Natural killer cell (primary cell): ENCODE results near the gene IL12A. TPM values are rescaled to one million over a fixed set of nuclear protein-coding genes. Genes with fewer than 3 reads are reported as not detected.

Experiments
- ATAC-seq, 3 donors: fragments of 150-1000 bp in 2 of 3; fragments of 200-7000 bp in 1 of 3; cut with Tn5 transposase; 1 replicate in 1 of 3; 2 replicates in 2 of 3; pipeline ENCODE4 v1.10.0; 2021; ENCODE audit warnings: mild to moderate bottlenecking in 2 of 3, moderate library complexity in 2 of 3
- DNase-seq, 2 donors: peaks; one replicate each; pipeline versions ENCODE4 v3.0.0 to v3.0.0-alpha.2; 2013 to 2021; ENCODE audit warnings: mixed read lengths in 1 of 2
- H3K27ac ChIP-seq: one replicate; pipeline ENCODE4 v1.5.1; 2013; ENCODE audit warnings: mild to moderate bottlenecking, low read length
- H3K27me3 ChIP-seq: one replicate; pipeline ENCODE4 v1.6.1; 2013; ENCODE audit warnings: low read length; ENCODE audit not compliant: control insufficient read depth, insufficient read depth
- H3K36me3 ChIP-seq: one replicate; pipeline ENCODE4 v1.6.1; 2013; ENCODE audit warnings: low read length; ENCODE audit not compliant: control insufficient read depth, insufficient read depth
- H3K4me1 ChIP-seq: one replicate; pipeline ENCODE4 v1.6.1; 2013; ENCODE audit warnings: low read length; ENCODE audit not compliant: control insufficient read depth, insufficient read depth
- H3K4me3 ChIP-seq: one replicate; pipeline ENCODE4 v1.5.1; 2013; ENCODE audit warnings: low read length
- H3K9me3 ChIP-seq: one replicate; pipeline ENCODE4 v1.6.1; 2013; ENCODE audit warnings: low read length; ENCODE audit not compliant: control insufficient read depth, insufficient read depth
- H3K27ac Mint-ChIP-seq, 2 donors: one replicate each; pipeline ENCODE4 v1.8.0; 2022; ENCODE audit warnings: mild to moderate bottlenecking in 2 of 2, mixed read lengths in 2 of 2, moderate library complexity in 1 of 2
- H3K27me3 Mint-ChIP-seq, 2 donors: one replicate each; pipeline ENCODE4 v1.8.0; 2022; ENCODE audit warnings: low read depth in 2 of 2, mixed read lengths in 2 of 2
- H3K36me3 Mint-ChIP-seq: one replicate; pipeline ENCODE4 v1.8.0; 2022; ENCODE audit warnings: mixed read lengths
- H3K4me1 Mint-ChIP-seq, 2 donors: one replicate each; pipeline ENCODE4 v1.8.0; 2022; ENCODE audit warnings: mixed read lengths in 2 of 2
- H3K4me3 Mint-ChIP-seq: one replicate; pipeline ENCODE4 v1.8.0; 2022; ENCODE audit warnings: mild to moderate bottlenecking, moderate library complexity, mixed read lengths
- H3K9me3 Mint-ChIP-seq, 2 donors: one replicate each; pipeline ENCODE4 v1.8.0; 2022; ENCODE audit warnings: mixed read lengths in 2 of 2
- CTCF ChIP-seq: fragments of 200-600 bp; IDR thresholded peaks from one replicate; pipeline ENCODE4 v1.8.0; 2022; ENCODE audit warnings: antibody characterized with exemption
- WGBS: methylation state at CpG from one replicate; pipeline ENCODE4 v1.1.7; 2013; ENCODE audit warnings: missing lambda C conversion rate; ENCODE audit not compliant: insufficient coverage; 5-methylcytosine and 5-hydroxymethylcytosine counted together
- intact Hi-C: fragments of 100-400 bp; cut with micrococcal nuclease; formaldehyde crosslinking; loops from one replicate; pipeline ENCODE4 v1.14.2; 2022
- total RNA-seq, 4 donors: library from RNA; stranded (reverse); fragments of 120-200 nt in 1 of 4; gene quantifications; one replicate each; pipeline versions ENCODE4 v1.2.3 to v1.2.4, GENCODE V29; 2013 to 2022

Gene IL12A
- total RNA-seq, 3 donors from 2014 or later (not counting 1 experiment from before 2014, with no cell fraction given): 1.2 to 3.3 (median 2.4) TPM

- intact Hi-C loops: no loop called here
- no peak for TF ChIP-seq CTCF
- Histone ChIP-seq H3K4me1 (peaks cover 16% of the 10 kb centered on the region), H3K36me3 (no peaks in the 10 kb centered on the region), H3K27ac (no peak overlapping the region), H3K9me3 (no peaks in the 10 kb centered on the region), H3K4me3 (no peak overlapping the region), H3K27me3 (no peaks in the 10 kb centered on the region)
- H3K27me3 Mint-ChIP-seq: no peaks in the 10 kb centered on the region
- H3K36me3 Mint-ChIP-seq: no peaks in the 10 kb centered on the region
- no peak for ATAC-seq
- WGBS: 95% methylated on average over 1 of the region's 1 CpG
- peak overlapping the region in 1 of 2 donors; percentile 53 for H3K27ac Mint-ChIP-seq
- H3K4me1 Mint-ChIP-seq: peaks cover 15 to 40% of the 10 kb centered on the region in 2 donors
- H3K4me3 Mint-ChIP-seq: no peak overlapping the region
- no peak for DNase-seq
- H3K9me3 Mint-ChIP-seq: no peaks in the 10 kb centered on the region
Measured at GRCh38 chr3:159991591-159991990, 3.0 kb downstream of the IL12A start.

- Histone ChIP-seq H3K27me3 (no peaks in the 10 kb centered on the region), H3K36me3 (no peaks in the 10 kb centered on the region), H3K9me3 (no peaks in the 10 kb centered on the region), H3K4me3 (no peak overlapping the region), H3K27ac (no peak overlapping the region), H3K4me1 (peaks cover 15% of the 10 kb centered on the region)
- DNase-seq: no peak
- peaks cover 14 to 34% of the 10 kb centered on the region in 2 donors for H3K4me1 Mint-ChIP-seq
- H3K36me3 Mint-ChIP-seq: no peaks in the 10 kb centered on the region
- intact Hi-C loops: no loop called here
- no peak overlapping the region for H3K27ac Mint-ChIP-seq
- WGBS: 90% methylated on average over 1 of the region's 1 CpG
- TF ChIP-seq CTCF: no peak
- H3K4me3 Mint-ChIP-seq: no peak overlapping the region
- no peaks in the 10 kb centered on the region for H3K27me3 Mint-ChIP-seq
- no peaks in the 10 kb centered on the region for H3K9me3 Mint-ChIP-seq
- no peak for ATAC-seq
Measured at GRCh38 chr3:159992589-159992988, 4.0 kb downstream of the IL12A start.

- Mint-ChIP-seq H3K4me3 (no peak overlapping the region), H3K4me1 (peaks cover 0 to 18% of the 10 kb centered on the region in 2 donors), H3K36me3 (no peaks in the 10 kb centered on the region), H3K27me3 (no peaks in the 10 kb centered on the region), H3K9me3 (no peaks in the 10 kb centered on the region), H3K27ac (no peak overlapping the region)
- ATAC-seq (no peak), DNase-seq (no peak)
- no peak for TF ChIP-seq CTCF
- WGBS: 90% methylated on average over 3 of the region's 4 CpGs
- Histone ChIP-seq H3K36me3 (no peaks in the 10 kb centered on the region), H3K27ac (no peak overlapping the region), H3K27me3 (no peaks in the 10 kb centered on the region), H3K4me1 (peaks cover 3% of the 10 kb centered on the region), H3K4me3 (no peak overlapping the region), H3K9me3 (no peaks in the 10 kb centered on the region)
- intact Hi-C loops: no loop called here
Measured at GRCh38 chr3:159994182-159994581, 5.5 kb downstream of the IL12A start.

- Histone ChIP-seq H3K36me3 (no peaks in the 10 kb centered on the region), H3K9me3 (no peaks in the 10 kb centered on the region), H3K4me3 (no peak overlapping the region), H3K4me1 (no peaks in the 10 kb centered on the region), H3K27me3 (no peaks in the 10 kb centered on the region), H3K27ac (no peak overlapping the region)
- TF ChIP-seq CTCF: no peak
- no peaks in the 10 kb centered on the region for H3K9me3 Mint-ChIP-seq
- 100% methylated on average over 1 of the region's 1 CpG for WGBS
- no peaks in the 10 kb centered on the region for H3K36me3 Mint-ChIP-seq
- intact Hi-C loops: no loop called here
- no peak overlapping the region for H3K27ac Mint-ChIP-seq
- DNase-seq (no peak), ATAC-seq (no peak)
- H3K4me3 Mint-ChIP-seq: no peak overlapping the region
- peaks cover 0 to 17% of the 10 kb centered on the region in 2 donors for H3K4me1 Mint-ChIP-seq
- H3K27me3 Mint-ChIP-seq: no peaks in the 10 kb centered on the region
Measured at GRCh38 chr3:159995091-159995490, 6.5 kb downstream of the IL12A start.
